SJCRH30 (cell line): ENCODE measurements around the gene SEMA7A. TPM values are rescaled to one million over a fixed set of nuclear protein-coding genes. Genes with fewer than 3 reads are reported as not detected.

Experiments used
- DNase-seq, 2 experiments: peaks; one replicate each; pipeline ENCODE4 v3.0.0-alpha.2; 2015 to 2020
- H3K27ac ChIP-seq: fragments of 250-450 bp; sonication (Bioruptor Pico); 2 replicates; pipeline ENCODE4 v1.5.1; 2020; ENCODE audit warnings: mild to moderate bottlenecking, moderate library complexity
- H3K27me3 ChIP-seq: fragments of 250-450 bp; sonication (Bioruptor Pico); 2 replicates; pipeline ENCODE4 v1.5.1; 2020; ENCODE audit warnings: mild to moderate bottlenecking, moderate library complexity
- H3K36me3 ChIP-seq: fragments of 250-450 bp; sonication (Bioruptor Pico); 2 replicates; pipeline ENCODE4 v1.5.1; 2020; ENCODE audit warnings: mild to moderate bottlenecking, moderate library complexity
- H3K4me1 ChIP-seq: fragments of 250-450 bp; sonication (Bioruptor Pico); 2 replicates; pipeline ENCODE4 v1.5.1; 2020; ENCODE audit warnings: mild to moderate bottlenecking, moderate library complexity
- H3K4me3 ChIP-seq: fragments of 250-450 bp; sonication (Bioruptor Pico); 2 replicates; pipeline ENCODE4 v1.5.1; 2020; ENCODE audit warnings: mild to moderate bottlenecking, moderate library complexity
- H3K9me3 ChIP-seq: fragments of 250-450 bp; sonication (Bioruptor Pico); replicated peaks from 2 replicates; pipeline ENCODE4 v1.5.1; 2020; ENCODE audit warnings: mild to moderate bottlenecking, moderate library complexity
- total RNA-seq: library from RNA; depleted of rRNA; stranded (reverse); fragments of >200 nt; shearing (Covaris generic); gene quantifications from 2 replicates; pipeline ENCODE4 v1.2.3, GENCODE V29; 2014

The SEMA7A gene
- total RNA-seq, 1 experiment from 2014 or later, result 2.6 TPM

GRCh38 chr15:74418575-74419338 is 15.0 kb downstream of the SEMA7A start:
- DNase-seq, result no peak
- H3K36me3 ChIP-seq, result no peaks in the 10 kb centered on the region
- peaks cover 26% of the 10 kb centered on the region for H3K4me1 ChIP-seq
- no peaks in the 10 kb centered on the region for H3K9me3 ChIP-seq
- H3K4me3 ChIP-seq, result no peak overlapping the region
- no peak overlapping the region for H3K27ac ChIP-seq
- H3K27me3 ChIP-seq, result no peaks in the 10 kb centered on the region

- Histone ChIP-seq H3K9me3 (no peaks in the 10 kb centered on the region), H3K27me3 (no peaks in the 10 kb centered on the region), H3K27ac (no peak overlapping the region), H3K4me3 (no peak overlapping the region), H3K4me1 (peaks cover 32% of the 10 kb centered on the region), H3K36me3 (no peaks in the 10 kb centered on the region)
- DNase-seq, result no peak
Observed at GRCh38 chr15:74417670-74418069, 16.1 kb downstream of the SEMA7A start.

GRCh38 chr15:74417225-74417624 is 16.5 kb downstream of the SEMA7A start:
- Histone ChIP-seq H3K4me3 (no peak overlapping the region), H3K27ac (no peak overlapping the region), H3K27me3 (no peaks in the 10 kb centered on the region), H3K4me1 (peaks cover 32% of the 10 kb centered on the region), H3K36me3 (no peaks in the 10 kb centered on the region), H3K9me3 (no peaks in the 10 kb centered on the region)
- no peak for DNase-seq

- Histone ChIP-seq H3K9me3 (no peaks in the 10 kb centered on the region), H3K36me3 (no peaks in the 10 kb centered on the region), H3K4me3 (no peak overlapping the region), H3K4me1 (peaks cover 32% of the 10 kb centered on the region), H3K27ac (no peak overlapping the region), H3K27me3 (no peaks in the 10 kb centered on the region)
- DNase-seq, result no peak
Observed at GRCh38 chr15:74415966-74416916, 17.5 kb downstream of the SEMA7A start.

- no peak for DNase-seq
- Histone ChIP-seq H3K27ac (no peak overlapping the region), H3K36me3 (no peaks in the 10 kb centered on the region), H3K9me3 (no peaks in the 10 kb centered on the region), H3K4me3 (no peak overlapping the region), H3K4me1 (peaks cover 25% of the 10 kb centered on the region), H3K27me3 (no peaks in the 10 kb centered on the region)
Observed at GRCh38 chr15:74414603-74415338, 19.0 kb downstream of the SEMA7A start.

GRCh38 chr15:74414081-74414580 is 19.6 kb downstream of the SEMA7A start:
- no peaks in the 10 kb centered on the region for H3K9me3 ChIP-seq
- H3K4me3 ChIP-seq, result no peak overlapping the region
- no peaks in the 10 kb centered on the region for H3K27me3 ChIP-seq
- H3K36me3 ChIP-seq, result no peaks in the 10 kb centered on the region
- no peak for DNase-seq
- H3K27ac ChIP-seq, result no peak overlapping the region
- peaks cover 24% of the 10 kb centered on the region for H3K4me1 ChIP-seq

- DNase-seq, result peak; percentile 52 to 53
- no peaks in the 10 kb centered on the region for H3K27me3 ChIP-seq
- no peak overlapping the region for H3K4me3 ChIP-seq
- peaks cover 24% of the 10 kb centered on the region for H3K4me1 ChIP-seq
- peak overlapping the region; percentile 20 for H3K27ac ChIP-seq
- H3K9me3 ChIP-seq, result no peaks in the 10 kb centered on the region
- no peaks in the 10 kb centered on the region for H3K36me3 ChIP-seq
Observed at GRCh38 chr15:74413350-74414080, 20.2 kb downstream of the SEMA7A start.

GRCh38 chr15:74412159-74412558 is 21.6 kb downstream of the SEMA7A start:
- DNase-seq, result no peak
- Histone ChIP-seq H3K4me1 (peaks cover 33% of the 10 kb centered on the region), H3K9me3 (no peaks in the 10 kb centered on the region), H3K27me3 (no peaks in the 10 kb centered on the region), H3K27ac (no peak overlapping the region), H3K4me3 (no peak overlapping the region), H3K36me3 (no peaks in the 10 kb centered on the region)

- Histone ChIP-seq H3K4me1 (peaks cover 37% of the 10 kb centered on the region), H3K4me3 (no peak overlapping the region), H3K36me3 (no peaks in the 10 kb centered on the region), H3K9me3 (no peaks in the 10 kb centered on the region), H3K27me3 (no peaks in the 10 kb centered on the region), H3K27ac (no peak overlapping the region)
- no peak for DNase-seq
Observed at GRCh38 chr15:74411686-74412085, 22.1 kb downstream of the SEMA7A start.

- no peak overlapping the region for H3K27ac ChIP-seq
- H3K9me3 ChIP-seq, result no peaks in the 10 kb centered on the region
- H3K27me3 ChIP-seq, result no peaks in the 10 kb centered on the region
- no peak overlapping the region for H3K4me3 ChIP-seq
- no peaks in the 10 kb centered on the region for H3K36me3 ChIP-seq
- DNase-seq, result no peak
- H3K4me1 ChIP-seq, result peaks cover 39% of the 10 kb centered on the region
Observed at GRCh38 chr15:74410502-74410901, 23.3 kb downstream of the SEMA7A start.

GRCh38 chr15:74409225-74409624 is 24.5 kb downstream of the SEMA7A start:
- H3K27me3 ChIP-seq, result no peaks in the 10 kb centered on the region
- H3K9me3 ChIP-seq, result no peaks in the 10 kb centered on the region
- no peak overlapping the region for H3K4me3 ChIP-seq
- no peaks in the 10 kb centered on the region for H3K36me3 ChIP-seq
- H3K4me1 ChIP-seq, result peaks cover 28% of the 10 kb centered on the region
- H3K27ac ChIP-seq, result no peak overlapping the region
- DNase-seq, result no peak

GRCh38 chr15:74408815-74409214 is 24.9 kb downstream of the SEMA7A start:
- no peaks in the 10 kb centered on the region for H3K36me3 ChIP-seq
- H3K9me3 ChIP-seq, result no peaks in the 10 kb centered on the region
- H3K4me1 ChIP-seq, result peaks cover 25% of the 10 kb centered on the region
- H3K4me3 ChIP-seq, result no peak overlapping the region
- H3K27me3 ChIP-seq, result no peaks in the 10 kb centered on the region
- no peak overlapping the region for H3K27ac ChIP-seq
- DNase-seq, result no peak

- DNase-seq, result no peak
- Histone ChIP-seq H3K27ac (no peak overlapping the region), H3K4me1 (peaks cover 21% of the 10 kb centered on the region), H3K27me3 (no peaks in the 10 kb centered on the region), H3K9me3 (no peaks in the 10 kb centered on the region), H3K4me3 (no peak overlapping the region), H3K36me3 (no peaks in the 10 kb centered on the region)
Observed at GRCh38 chr15:74408385-74408784, 25.4 kb downstream of the SEMA7A start.
